Measurements from ENCODE around the gene ASPM.

Gene ASPM

GRCh38 chr1:197141575-197141974 lies 4.9 kb downstream of the ASPM start:
- Histone ChIP-seq H3K4me1 (ENCODE audit: control insufficient read depth, insufficient read depth, low read length) (peaks cover 22% of the 10 kb centered on the region), H3K36me3 (ENCODE audit: insufficient read depth, low read length) (peaks cover 20% of the 10 kb centered on the region), H3K27me3 (ENCODE audit: control insufficient read depth, insufficient read depth, low read length) (no peaks in the 10 kb centered on the region), H3K4me3 (ENCODE audit: low read length) (no peak overlapping the region), H3K4me2 (ENCODE audit: low read length) (peak overlapping the region; percentile 14), H3K9ac (ENCODE audit: low read depth, low read length) (no peak overlapping the region), H3K9me3 (replicated peaks; ENCODE audit: low read length) (no peaks in the 10 kb centered on the region)

GRCh38 chr1:197140121-197140520 lies 6.3 kb downstream of the ASPM start:
- no peaks in the 10 kb centered on the region for H3K27me3 ChIP-seq (ENCODE audit: control insufficient read depth, insufficient read depth, low read length)
- H3K4me2 ChIP-seq (ENCODE audit: low read length) = peak overlapping the region; percentile 12
- H3K4me1 ChIP-seq (ENCODE audit: control insufficient read depth, insufficient read depth, low read length) = peaks cover 22% of the 10 kb centered on the region
- H3K4me3 ChIP-seq (ENCODE audit: low read length) = no peak overlapping the region
- no peak overlapping the region for H3K9ac ChIP-seq (ENCODE audit: low read depth, low read length)
- no peaks in the 10 kb centered on the region for H3K9me3 ChIP-seq (replicated peaks; ENCODE audit: low read length)
- peaks cover 22% of the 10 kb centered on the region for H3K36me3 ChIP-seq (ENCODE audit: insufficient read depth, low read length)

- Histone ChIP-seq H3K27me3 (ENCODE audit: control insufficient read depth, insufficient read depth, low read length) (no peaks in the 10 kb centered on the region), H3K36me3 (ENCODE audit: insufficient read depth, low read length) (peaks cover 24% of the 10 kb centered on the region), H3K9ac (ENCODE audit: low read depth, low read length) (no peak overlapping the region), H3K4me3 (ENCODE audit: low read length) (no peak overlapping the region), H3K4me1 (ENCODE audit: control insufficient read depth, insufficient read depth, low read length) (peaks cover 19% of the 10 kb centered on the region), H3K9me3 (replicated peaks; ENCODE audit: low read length) (no peaks in the 10 kb centered on the region), H3K4me2 (ENCODE audit: low read length) (no peak overlapping the region)
Observed at GRCh38 chr1:197139169-197139568, 7.3 kb downstream of the ASPM start.

- H3K4me1 ChIP-seq (ENCODE audit: control insufficient read depth, insufficient read depth, low read length) = peaks cover 14% of the 10 kb centered on the region
- H3K9ac ChIP-seq (ENCODE audit: low read depth, low read length) = no peak overlapping the region
- peaks cover 28% of the 10 kb centered on the region for H3K36me3 ChIP-seq (ENCODE audit: insufficient read depth, low read length)
- no peaks in the 10 kb centered on the region for H3K27me3 ChIP-seq (ENCODE audit: control insufficient read depth, insufficient read depth, low read length)
- no peaks in the 10 kb centered on the region for H3K9me3 ChIP-seq (replicated peaks; ENCODE audit: low read length)
- H3K4me3 ChIP-seq (ENCODE audit: low read length) = no peak overlapping the region
- H3K4me2 ChIP-seq (ENCODE audit: low read length) = no peak overlapping the region
Observed at GRCh38 chr1:197137322-197137721, 9.1 kb downstream of the ASPM start.

- peak overlapping the region; percentile 38 for H3K4me3 ChIP-seq (ENCODE audit: low read length)
- H3K36me3 ChIP-seq (ENCODE audit: insufficient read depth, low read length) = peaks cover 17% of the 10 kb centered on the region
Observed at GRCh38 chr1:197130677-197131304, 15.7 kb downstream of the ASPM start.

GRCh38 chr1:197129698-197130097 lies 16.8 kb downstream of the ASPM start:
- H3K9ac ChIP-seq (ENCODE audit: low read depth, low read length) = no peak overlapping the region
- peaks cover 20% of the 10 kb centered on the region for H3K4me1 ChIP-seq (ENCODE audit: control insufficient read depth, insufficient read depth, low read length)
- no peak overlapping the region for H3K4me2 ChIP-seq (ENCODE audit: low read length)
- H3K36me3 ChIP-seq (ENCODE audit: insufficient read depth, low read length) = peaks cover 16% of the 10 kb centered on the region
- no peaks in the 10 kb centered on the region for H3K27me3 ChIP-seq (ENCODE audit: control insufficient read depth, insufficient read depth, low read length)
- H3K4me3 ChIP-seq (ENCODE audit: low read length) = no peak overlapping the region
- no peaks in the 10 kb centered on the region for H3K9me3 ChIP-seq (replicated peaks; ENCODE audit: low read length)

More at GRCh38 chr1:197130677-197131304, 15.7 kb downstream of the ASPM start:
- H3K27me3 ChIP-seq (ENCODE audit: control insufficient read depth, insufficient read depth, low read length) = no peaks in the 10 kb centered on the region
- peaks cover 20% of the 10 kb centered on the region for H3K4me1 ChIP-seq (ENCODE audit: control insufficient read depth, insufficient read depth, low read length)
- peak overlapping the region; percentile 74 for H3K4me2 ChIP-seq (ENCODE audit: low read length)
- H3K9me3 ChIP-seq (replicated peaks; ENCODE audit: low read length) = no peaks in the 10 kb centered on the region
- peak overlapping the region; percentile 60 for H3K9ac ChIP-seq (ENCODE audit: low read depth, low read length)

- Histone ChIP-seq H3K36me3 (ENCODE audit: insufficient read depth, low read length) (peaks cover 23% of the 10 kb centered on the region), H3K9me3 (replicated peaks; ENCODE audit: low read length) (no peaks in the 10 kb centered on the region), H3K4me1 (ENCODE audit: control insufficient read depth, insufficient read depth, low read length) (peaks cover 20% of the 10 kb centered on the region), H3K4me2 (ENCODE audit: low read length) (no peak overlapping the region), H3K9ac (ENCODE audit: low read depth, low read length) (no peak overlapping the region), H3K27me3 (ENCODE audit: control insufficient read depth, insufficient read depth, low read length) (no peaks in the 10 kb centered on the region), H3K4me3 (ENCODE audit: low read length) (no peak overlapping the region)
Observed at GRCh38 chr1:197127246-197127912, 19.1 kb downstream of the ASPM start.

GRCh38 chr1:197126691-197127090 lies 19.8 kb downstream of the ASPM start:
- H3K9ac ChIP-seq (ENCODE audit: low read depth, low read length) = no peak overlapping the region
- H3K4me1 ChIP-seq (ENCODE audit: control insufficient read depth, insufficient read depth, low read length) = peaks cover 19% of the 10 kb centered on the region
- peaks cover 24% of the 10 kb centered on the region for H3K36me3 ChIP-seq (ENCODE audit: insufficient read depth, low read length)
- H3K4me2 ChIP-seq (ENCODE audit: low read length) = no peak overlapping the region
- no peak overlapping the region for H3K4me3 ChIP-seq (ENCODE audit: low read length)
- H3K9me3 ChIP-seq (replicated peaks; ENCODE audit: low read length) = no peaks in the 10 kb centered on the region
- no peaks in the 10 kb centered on the region for H3K27me3 ChIP-seq (ENCODE audit: control insufficient read depth, insufficient read depth, low read length)

GRCh38 chr1:197124376-197124775 lies 22.1 kb downstream of the ASPM start:
- no peak overlapping the region for H3K9ac ChIP-seq (ENCODE audit: low read depth, low read length)
- H3K4me2 ChIP-seq (ENCODE audit: low read length) = no peak overlapping the region
- no peak overlapping the region for H3K4me3 ChIP-seq (ENCODE audit: low read length)
- H3K36me3 ChIP-seq (ENCODE audit: insufficient read depth, low read length) = peaks cover 25% of the 10 kb centered on the region
- H3K27me3 ChIP-seq (ENCODE audit: control insufficient read depth, insufficient read depth, low read length) = no peaks in the 10 kb centered on the region
- no peaks in the 10 kb centered on the region for H3K9me3 ChIP-seq (replicated peaks; ENCODE audit: low read length)
- H3K4me1 ChIP-seq (ENCODE audit: control insufficient read depth, insufficient read depth, low read length) = peaks cover 9% of the 10 kb centered on the region

GRCh38 chr1:197116156-197116555 lies 30.3 kb downstream of the ASPM start:
- Histone ChIP-seq H3K4me2 (ENCODE audit: low read length) (no peak overlapping the region), H3K9ac (ENCODE audit: low read depth, low read length) (no peak overlapping the region), H3K27me3 (ENCODE audit: control insufficient read depth, insufficient read depth, low read length) (no peaks in the 10 kb centered on the region), H3K4me1 (ENCODE audit: control insufficient read depth, insufficient read depth, low read length) (no peaks in the 10 kb centered on the region), H3K4me3 (ENCODE audit: low read length) (no peak overlapping the region), H3K36me3 (ENCODE audit: insufficient read depth, low read length) (peaks cover 10% of the 10 kb centered on the region), H3K9me3 (replicated peaks; ENCODE audit: low read length) (no peaks in the 10 kb centered on the region)

GRCh38 chr1:197106869-197107268 lies 39.6 kb downstream of the ASPM start:
- Histone ChIP-seq H3K36me3 (ENCODE audit: insufficient read depth, low read length) (peaks cover 13% of the 10 kb centered on the region), H3K4me1 (ENCODE audit: control insufficient read depth, insufficient read depth, low read length) (no peaks in the 10 kb centered on the region), H3K27me3 (ENCODE audit: control insufficient read depth, insufficient read depth, low read length) (no peaks in the 10 kb centered on the region), H3K9ac (ENCODE audit: low read depth, low read length) (no peak overlapping the region), H3K4me2 (ENCODE audit: low read length) (no peak overlapping the region), H3K9me3 (replicated peaks; ENCODE audit: low read length) (no peaks in the 10 kb centered on the region), H3K4me3 (ENCODE audit: low read length) (no peak overlapping the region)

GRCh38 chr1:197103300-197103699 lies 43.2 kb downstream of the ASPM start:
- Histone ChIP-seq H3K9me3 (replicated peaks; ENCODE audit: low read length) (no peaks in the 10 kb centered on the region), H3K4me1 (ENCODE audit: control insufficient read depth, insufficient read depth, low read length) (no peaks in the 10 kb centered on the region), H3K4me3 (ENCODE audit: low read length) (no peak overlapping the region), H3K4me2 (ENCODE audit: low read length) (no peak overlapping the region), H3K36me3 (ENCODE audit: insufficient read depth, low read length) (peaks cover 13% of the 10 kb centered on the region), H3K27me3 (ENCODE audit: control insufficient read depth, insufficient read depth, low read length) (no peaks in the 10 kb centered on the region), H3K9ac (ENCODE audit: low read depth, low read length) (no peak overlapping the region)
